ENCODE measurements around the gene CYFIP2.
"Not testable (repeated sequence)": the region's sequence is repeated elsewhere in the genome, so short reads cannot be mapped to it uniquely, and the experiment has no call there.

Gene CYFIP2

GRCh38 chr5:157400741-157401495, 135.0 kb downstream of the CYFIP2 start:
- no peak for DNase-seq

GRCh38 chr5:157415838-157416237, 149.9 kb downstream of the CYFIP2 start:
- DNase-seq, result no peak

- DNase-seq, result not testable (repeated sequence)
Measured at GRCh38 chr5:157419521-157419920, 153.6 kb downstream of the CYFIP2 start.

- not testable (repeated sequence) for DNase-seq
Measured at GRCh38 chr5:157429920-157430319, 164.0 kb downstream of the CYFIP2 start.

GRCh38 chr5:157431544-157432200, 165.7 kb downstream of the CYFIP2 start:
- no peak for DNase-seq

- DNase-seq, result no peak
Measured at GRCh38 chr5:157434096-157434495, 168.2 kb downstream of the CYFIP2 start.

- DNase-seq, result no peak
Measured at GRCh38 chr5:157443041-157443549, 177.2 kb downstream of the CYFIP2 start.

- DNase-seq, result no peak
Measured at GRCh38 chr5:157444224-157444623, 178.3 kb downstream of the CYFIP2 start.

All from activated T-cell treated with anti-CD3 and anti-CD28 coated beads for 4 hours (primary cell).